22Rv1 (cell line): Measurements from ENCODE around the gene DYRK1A.
"Not testable (repeated sequence)": the region's sequence is repeated elsewhere in the genome, so short reads cannot be mapped to it uniquely, and the experiment has no call there.

Experiments used
- H3K27ac ChIP-seq: fragments of 450-650 bp; 2 replicates; pipeline ENCODE4 v1.5.1; 2017
- CTCF ChIP-seq: fragments of 450-650 bp; IDR thresholded peaks from 2 replicates; pipeline ENCODE4 v1.5.1; 2017; ENCODE audit warnings: mild to moderate bottlenecking
- ZFX ChIP-seq: fragments of 450-650 bp; IDR thresholded peaks from 2 replicates; pipeline ENCODE4 v1.6.1; 2017; ENCODE audit warnings: antibody characterized with exemption, borderline replicate concordance

DYRK1A gene

GRCh38 chr21:37520801-37521200 is 154.2 kb downstream of the DYRK1A start:
- no peak overlapping the region for H3K27ac ChIP-seq
- TF ChIP-seq CTCF = no peak

- TF ChIP-seq CTCF = no peak
- TF ChIP-seq ZFX = no peak
- H3K27ac ChIP-seq = no peak overlapping the region
Measured at GRCh38 chr21:37521658-37522057, 155.1 kb downstream of the DYRK1A start.

GRCh38 chr21:37522641-37523295 is 156.2 kb downstream of the DYRK1A start:
- TF ChIP-seq CTCF (no peak), ZFX (no peak)

GRCh38 chr21:37524944-37525343 is 158.4 kb downstream of the DYRK1A start:
- H3K27ac ChIP-seq = not testable (repeated sequence)

More at GRCh38 chr21:37522641-37523295, 156.2 kb downstream of the DYRK1A start:
- H3K27ac ChIP-seq = no peak overlapping the region

GRCh38 chr21:37525810-37526209 is 159.2 kb downstream of the DYRK1A start:
- TF ChIP-seq ZFX (no peak), CTCF (no peak)
- no peak overlapping the region for H3K27ac ChIP-seq

GRCh38 chr21:37527103-37527502 is 160.5 kb downstream of the DYRK1A start:
- H3K27ac ChIP-seq = no peak overlapping the region
- TF ChIP-seq ZFX (no peak), CTCF (no peak)

GRCh38 chr21:37527716-37528115 is 161.1 kb downstream of the DYRK1A start:
- TF ChIP-seq CTCF (no peak), ZFX (no peak)
- no peak overlapping the region for H3K27ac ChIP-seq
